Transverse colon (tissue), 4 donors: ENCODE measurements around the gene MBD3L2. TPM values are rescaled to one million over a fixed set of nuclear protein-coding genes. Genes with fewer than 3 reads are reported as not detected.
A peak's percentile ranks its signal among the peaks of the same experiment; 100 is the strongest.
"Not testable (repeated sequence)": the region's sequence is repeated elsewhere in the genome, so short reads cannot be mapped to it uniquely, and the experiment has no call there.

Experiments used
- DNase-seq: peaks from one replicate; pipeline ENCODE4 v3.0.0-alpha.2; 2019
- H3K27ac ChIP-seq, 4 donors: fragments of 200-600 bp; sonication (generic); 2 replicates each; pipeline ENCODE4 v1.5.1; 2016 to 2018; ENCODE audit warnings: inconsistent platforms in 4 of 4
- H3K27me3 ChIP-seq: fragments of 200-600 bp; sonication (generic); 2 replicates; pipeline ENCODE4 v1.5.1; 2017; ENCODE audit warnings: inconsistent platforms
- H3K36me3 ChIP-seq, 4 donors: fragments of 200-600 bp; sonication (generic); 2 replicates each; pipeline ENCODE4 v1.5.1; 2017 to 2019; ENCODE audit warnings: inconsistent platforms in 4 of 4
- H3K4me1 ChIP-seq, 4 donors: fragments of 200-600 bp; sonication (generic); 2 replicates each; pipeline ENCODE4 v1.5.1; 2017 to 2020; ENCODE audit warnings: inconsistent platforms in 4 of 4
- H3K4me3 ChIP-seq, 4 donors: fragments of 200-600 bp; sonication (generic); 1 replicate in 1 of 4; 2 replicates in 3 of 4; pipeline versions ENCODE4 v1.5.1 to v1.6.1; 2017 to 2019; ENCODE audit warnings: inconsistent platforms in 4 of 4
- H3K9me3 ChIP-seq, 2 donors: fragments of 200-600 bp; sonication (generic); 2 replicates each; pipeline ENCODE4 v1.5.1; 2017 to 2019; ENCODE audit warnings: inconsistent platforms in 2 of 2
- CTCF ChIP-seq, 5 experiments: fragments of 200-600 bp in 3 of 5; fragments of 450-650 bp in 2 of 5; sonication (generic) in 3 of 5; IDR thresholded peaks; 1 replicate in 2 of 5; 2 replicates in 3 of 5; pipeline ENCODE4 v1.5.1; 2016 to 2017; ENCODE audit warnings: antibody characterized with exemption in 5 of 5, inconsistent platforms in 3 of 5, mild to moderate bottlenecking in 2 of 5, moderate library complexity in 1 of 5
- EP300 ChIP-seq: sonication (generic); formaldehyde crosslinking; IDR thresholded peaks from one replicate; pipeline ENCODE4 v1.6.1; 2017; ENCODE audit warnings: antibody characterized with exemption, low read depth
- POLR2A ChIP-seq: fragments of 450-650 bp; IDR thresholded peaks from one replicate; pipeline ENCODE4 v1.6.1; 2016; ENCODE audit warnings: antibody characterized with exemption, mild to moderate bottlenecking, moderate library complexity
- POLR2AphosphoS5 ChIP-seq, 3 donors: sonication (generic); formaldehyde crosslinking; IDR thresholded peaks; one replicate each; pipeline ENCODE4 v1.6.1; 2016; ENCODE audit warnings: antibody characterized with exemption in 3 of 3
- WGBS, 2 donors: methylation state at CpG; one replicate each; pipeline ENCODE4 v1.1.5; 2018; ENCODE audit warnings: low coverage in 1 of 2; 5-methylcytosine and 5-hydroxymethylcytosine counted together
- in situ Hi-C, 4 donors: fragments of 200-750 bp; cut with MboI; loops; one replicate each; pipeline versions ENCODE4 v1.15.0 to v1.15.1; 2017; ENCODE audit warnings: low sequenced_read_pairs in 3 of 4, low pct_ligation_motif_present in 1 of 4, low pct_unique_long_range_greater_than_20kb in 1 of 4
- intact Hi-C: fragments of 100-400 bp; cut with DNase I; formaldehyde crosslinking; loops from one replicate; pipeline ENCODE4 v1.15.1; 2023; ENCODE audit warnings: low total_unique reads
- total RNA-seq, 4 donors: library from RNA; depleted of rRNA; stranded (reverse); fragments of >200 nt; gene quantifications; one replicate each; pipeline ENCODE4 v1.1.0, GENCODE V29; 2016

The MBD3L2 gene
- total RNA-seq, 4 donors from 2014 or later, result not detected

GRCh38 chr19:7067122-7067521, 18.0 kb downstream of the MBD3L2 start:
- 67 to 80% methylated on average over 2 to 13 of the region's 13 CpGs for WGBS, 2 donors
- H3K36me3 ChIP-seq, H3K4me3 ChIP-seq, in situ Hi-C loops, H3K27me3 ChIP-seq, H3K27ac ChIP-seq, H3K9me3 ChIP-seq: not testable (repeated sequence)
- DNase-seq, result peak; percentile 25
- peak in 2 of 5 experiments; percentile 6 to 9 for TF ChIP-seq CTCF (IDR thresholded peaks at IDR 0.05)
- peaks cover 8 to 10% (median 8%) of the 10 kb centered on the region in 4 donors for H3K4me1 ChIP-seq
- intact Hi-C loops, result loop anchor here (10.0 kb wide), 1 partner anchor 1588 kb away; no protein-coding TSS in a partner anchor

DNA sequence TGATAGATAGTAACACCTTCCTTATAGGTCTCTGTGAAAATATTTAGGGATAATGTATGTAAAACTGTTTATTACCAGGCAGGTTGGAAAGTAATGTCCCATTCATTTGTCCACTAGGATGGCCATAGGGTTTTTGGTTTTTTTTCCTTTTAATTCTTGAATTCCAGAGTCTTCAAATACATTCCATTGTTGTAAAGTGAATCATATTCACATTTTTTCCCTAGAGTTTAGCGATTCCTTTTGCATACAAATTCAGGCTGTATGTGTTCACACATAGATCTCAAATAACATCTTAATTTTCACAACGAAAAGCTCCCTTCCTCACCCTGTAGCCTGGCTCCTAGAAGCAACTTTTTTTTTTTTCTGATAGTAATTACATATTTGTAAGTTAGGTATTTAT, 18.6 kb downstream of the MBD3L2 start:
- Histone ChIP-seq H3K27me3 (no peaks in the 10 kb centered on the region), H3K36me3 (peaks cover 0 to 15% (median 6%) of the 10 kb centered on the region in 4 donors), H3K9me3 (no peaks in the 10 kb centered on the region), H3K27ac (no peak overlapping the region), H3K4me3 (no peak overlapping the region), H3K4me1 (peaks cover 8 to 10% (median 8%) of the 10 kb centered on the region in 4 donors)
- in situ Hi-C loops (no loop called here), intact Hi-C loops (loop anchor here (10.0 kb wide), 1 partner anchor 1587 kb away; no protein-coding TSS in a partner anchor)
- no peak for DNase-seq
- TF ChIP-seq CTCF (IDR thresholded peaks at IDR 0.05) (no peak), POLR2A (no peak), EP300 (no peak), POLR2AphosphoS5 (IDR thresholded peaks at IDR 0.05) (no peak)
- WGBS, 2 donors, result 81 to 85% methylated on average over 2 of the region's 2 CpGs

GRCh38 chr19:7068599-7068998, 19.5 kb downstream of the MBD3L2 start:
- TF ChIP-seq EP300 (no peak), POLR2A (no peak), POLR2AphosphoS5 (IDR thresholded peaks at IDR 0.05) (no peak), CTCF (IDR thresholded peaks at IDR 0.05) (no peak)
- intact Hi-C loops, result loop anchor here (10.0 kb wide), 1 partner anchor 1586 kb away; no protein-coding TSS in a partner anchor
- Histone ChIP-seq H3K27me3 (no peaks in the 10 kb centered on the region), H3K4me3 (no peak overlapping the region), H3K36me3 (peaks cover 0 to 24% (median 10%) of the 10 kb centered on the region in 4 donors), H3K27ac (peak overlapping the region in 3 of 4 donors; percentile 9 to 59 (median 43)), H3K9me3 (no peaks in the 10 kb centered on the region), H3K4me1 (peaks cover 8 to 10% (median 8%) of the 10 kb centered on the region in 4 donors)
- no peak for DNase-seq
- in situ Hi-C loops, result no loop called here
- 62 to 81% methylated on average over 3 to 6 of the region's 6 CpGs for WGBS, 2 donors

- 0% methylated on average over 1 to 47 of the region's 56 CpGs for WGBS, 2 donors
- peak; percentile 63 to 81 (median 73) for TF ChIP-seq POLR2AphosphoS5 (IDR thresholded peaks at IDR 0.05)
- TF ChIP-seq POLR2A, result peak; percentile 71
- TF ChIP-seq EP300, result no peak
- no peak for TF ChIP-seq CTCF (IDR thresholded peaks at IDR 0.05)
- peak within 1 kb of the TSS; percentile 52 to 95 (median 82) for H3K4me3 ChIP-seq
- intact Hi-C loops, result loop anchor here (10.0 kb wide), 1 partner anchor 1586 kb away; no protein-coding TSS in a partner anchor
- H3K36me3 ChIP-seq, result peaks cover 0 to 31% (median 13%) of the 10 kb centered on the region in 4 donors
- H3K27me3 ChIP-seq, result no peaks in the 10 kb centered on the region
- in situ Hi-C loops, result no loop called here
- no peaks in the 10 kb centered on the region for H3K9me3 ChIP-seq
- peak within 1 kb of the TSS; percentile 85 to 88 (median 86) for H3K27ac ChIP-seq
- DNase-seq, result peak; percentile 100
- H3K4me1 ChIP-seq, result peaks cover 8 to 10% (median 8%) of the 10 kb centered on the region in 4 donors
These were observed 20.2 kb downstream of the MBD3L2 start, which contains the start of gene ZNF557 for GRCh38 chr19:7069042-7069903. TSS of gene ZNF557 (plus strand) at chr19:7069703. CDS start at chr19:7075075, 5,372 bp downstream.
